ENCODE measurements around the gene ZFR. TPM values are rescaled to one million over a fixed set of nuclear protein-coding genes. Genes with fewer than 3 reads are reported as not detected.
A peak's percentile ranks its signal among the peaks of the same experiment; 100 is the strongest.
"Not testable (repeated sequence)": the region's sequence is repeated elsewhere in the genome, so short reads cannot be mapped to it uniquely, and the experiment has no call there.

The ZFR gene
- total RNA-seq, 1 experiment from 2014 or later = 109 TPM

GRCh38 chr5:32434221-32434620 is 10.3 kb downstream of the ZFR start:
- Mint-ChIP-seq H3K27ac (ENCODE audit: low read depth, unreplicated experiment) (no peak overlapping the region), H3K9me3 (ENCODE audit: unreplicated experiment) (no peaks in the 10 kb centered on the region), H3K27me3 (ENCODE audit: insufficient read depth, unreplicated experiment) (no peaks in the 10 kb centered on the region), H3K4me3 (ENCODE audit: unreplicated experiment) (no peak overlapping the region), H3K4me1 (ENCODE audit: insufficient read depth, unreplicated experiment) (peaks cover 7% of the 10 kb centered on the region), H3K36me3 (ENCODE audit: insufficient read depth, unreplicated experiment) (peaks cover 15% of the 10 kb centered on the region)
- TF ChIP-seq CTCF (IDR thresholded peaks at IDR 0.05; ENCODE audit: unreplicated experiment) = no peak
- DNase-seq (ENCODE audit: unreplicated experiment) = no peak
- CTCF ChIA-PET = interaction anchor here (0.7 kb wide), 1 partner anchor 11 kb away, joined by 3 read pairs; the partner anchor contains the start of gene ZFR
- no TSS peak for BruUV-seq (replicated peaks)
- POLR2A ChIA-PET = interaction anchor here (0.7 kb wide), 1 partner anchor 32 kb away, joined by 3 read pairs; no protein-coding TSS in a partner anchor
- intact Hi-C loops (cut with micrococcal nuclease) = no loop called here

- TF ChIP-seq CTCF (IDR thresholded peaks at IDR 0.05; ENCODE audit: unreplicated experiment) = no peak
- ChIA-PET POLR2A (interaction anchor here (0.7 to 1.1 kb wide), 3 partner anchors 10 to 196 kb away, joined by 3 to 4 read pairs (median 4); no protein-coding TSS in a partner anchor), CTCF (no interaction called here)
- Mint-ChIP-seq H3K4me1 (ENCODE audit: insufficient read depth, unreplicated experiment) (peaks cover 7% of the 10 kb centered on the region), H3K9me3 (ENCODE audit: unreplicated experiment) (no peaks in the 10 kb centered on the region), H3K27ac (ENCODE audit: low read depth, unreplicated experiment) (no peak overlapping the region), H3K27me3 (ENCODE audit: insufficient read depth, unreplicated experiment) (no peaks in the 10 kb centered on the region), H3K36me3 (ENCODE audit: insufficient read depth, unreplicated experiment) (peaks cover 31% of the 10 kb centered on the region), H3K4me3 (ENCODE audit: unreplicated experiment) (no peak overlapping the region)
- no peak for DNase-seq (ENCODE audit: unreplicated experiment)
- no TSS peak for BruUV-seq (replicated peaks)
- intact Hi-C loops (cut with micrococcal nuclease) = no loop called here
Measured at GRCh38 chr5:32432633-32433032, 11.9 kb downstream of the ZFR start.

GRCh38 chr5:32430825-32431224 is 13.7 kb downstream of the ZFR start:
- BruUV-seq (replicated peaks); DNase-seq (ENCODE audit: unreplicated experiment); H3K4me1 Mint-ChIP-seq (ENCODE audit: insufficient read depth, unreplicated experiment); H3K4me3 Mint-ChIP-seq (ENCODE audit: unreplicated experiment); intact Hi-C loops (cut with micrococcal nuclease); H3K27me3 Mint-ChIP-seq (ENCODE audit: insufficient read depth, unreplicated experiment); H3K9me3 Mint-ChIP-seq (ENCODE audit: unreplicated experiment): not testable (repeated sequence)
- POLR2A ChIA-PET = interaction anchor here (1.0 kb wide), 1 partner anchor 22 kb away, joined by 3 read pairs; no protein-coding TSS in a partner anchor
- Mint-ChIP-seq H3K27ac (ENCODE audit: low read depth, unreplicated experiment) (peak overlapping the region; percentile 13), H3K36me3 (ENCODE audit: insufficient read depth, unreplicated experiment) (peaks cover 48% of the 10 kb centered on the region)
- CTCF ChIA-PET = interaction anchor here (0.6 kb wide), 1 partner anchor 52 kb away, joined by 3 read pairs; no protein-coding TSS in a partner anchor

- intact Hi-C loops (cut with micrococcal nuclease) = no loop called here
- peaks cover 51% of the 10 kb centered on the region for H3K36me3 Mint-ChIP-seq (ENCODE audit: insufficient read depth, unreplicated experiment)
- ChIA-PET POLR2A (interaction anchor here (0.7 to 0.8 kb wide), 2 partner anchors 15 to 662 kb away, joined by 3 read pairs; no protein-coding TSS in a partner anchor), CTCF (interaction anchor here (0.6 to 1.5 kb wide), 3 partner anchors 14 to 161 kb away, joined by 3 to 7 read pairs (median 4); no protein-coding TSS in a partner anchor)
- no peaks in the 10 kb centered on the region for H3K9me3 Mint-ChIP-seq (ENCODE audit: unreplicated experiment)
- no TSS peak for BruUV-seq (replicated peaks)
- no peak for TF ChIP-seq CTCF (IDR thresholded peaks at IDR 0.05; ENCODE audit: unreplicated experiment)
- H3K4me3 Mint-ChIP-seq (ENCODE audit: unreplicated experiment) = no peak overlapping the region
- H3K27me3 Mint-ChIP-seq (ENCODE audit: insufficient read depth, unreplicated experiment) = no peaks in the 10 kb centered on the region
- H3K27ac Mint-ChIP-seq (ENCODE audit: low read depth, unreplicated experiment) = no peak overlapping the region
- DNase-seq (ENCODE audit: unreplicated experiment) = no peak
- H3K4me1 Mint-ChIP-seq (ENCODE audit: insufficient read depth, unreplicated experiment) = peaks cover 12% of the 10 kb centered on the region
Measured at GRCh38 chr5:32428426-32428825, 16.1 kb downstream of the ZFR start.

Measured in MCF 10A (cell line).